LNCaP clone FGC (cell line): ENCODE measurements around the gene ZFYVE26.

ENCODE experiments used
- DNase-seq: peaks from one replicate; pipeline ENCODE4 v3.0.0-alpha.2; 2011; ENCODE audit warnings: low read depth
- H3K4me3 ChIP-seq: 2 replicates; pipeline ENCODE4 v1.5.1; 2011; ENCODE audit warnings: mild to moderate bottlenecking, low read depth, low read length, control low read depth
- TF ChIP-seq, protein P1 (sequence below): IDR thresholded peaks from 2 replicates; pipeline ENCODE4 v1.5.1; 2012; ENCODE audit warnings: mild to moderate bottlenecking; ENCODE audit not compliant: control insufficient read depth, insufficient read depth; ENCODE audit errors: extremely low read depth

The ZFYVE26 gene

DNA sequence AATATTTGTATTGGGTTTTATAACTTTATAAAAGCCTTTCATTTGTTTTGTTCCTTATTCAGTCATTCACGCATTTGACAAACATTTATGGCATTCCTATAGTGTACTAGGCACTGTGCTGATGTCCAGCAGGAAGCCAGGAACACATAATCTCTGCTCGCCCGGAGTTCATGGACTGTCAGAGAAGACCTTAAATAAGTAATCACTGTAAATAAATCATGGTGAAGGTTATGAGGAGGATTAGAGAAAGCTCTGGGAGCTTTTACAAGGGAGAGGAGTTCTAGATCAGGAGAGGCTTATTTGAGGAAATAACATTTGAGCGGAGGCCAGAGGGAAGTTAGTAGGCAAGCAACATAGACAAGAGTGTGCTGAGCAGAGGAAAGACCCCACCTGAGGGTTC lies 119.4 kb downstream of the ZFYVE26 start:
- H3K4me3 ChIP-seq = no peak overlapping the region
- DNase-seq = peak; percentile 90
- TF ChIP-seq, protein P1, sequence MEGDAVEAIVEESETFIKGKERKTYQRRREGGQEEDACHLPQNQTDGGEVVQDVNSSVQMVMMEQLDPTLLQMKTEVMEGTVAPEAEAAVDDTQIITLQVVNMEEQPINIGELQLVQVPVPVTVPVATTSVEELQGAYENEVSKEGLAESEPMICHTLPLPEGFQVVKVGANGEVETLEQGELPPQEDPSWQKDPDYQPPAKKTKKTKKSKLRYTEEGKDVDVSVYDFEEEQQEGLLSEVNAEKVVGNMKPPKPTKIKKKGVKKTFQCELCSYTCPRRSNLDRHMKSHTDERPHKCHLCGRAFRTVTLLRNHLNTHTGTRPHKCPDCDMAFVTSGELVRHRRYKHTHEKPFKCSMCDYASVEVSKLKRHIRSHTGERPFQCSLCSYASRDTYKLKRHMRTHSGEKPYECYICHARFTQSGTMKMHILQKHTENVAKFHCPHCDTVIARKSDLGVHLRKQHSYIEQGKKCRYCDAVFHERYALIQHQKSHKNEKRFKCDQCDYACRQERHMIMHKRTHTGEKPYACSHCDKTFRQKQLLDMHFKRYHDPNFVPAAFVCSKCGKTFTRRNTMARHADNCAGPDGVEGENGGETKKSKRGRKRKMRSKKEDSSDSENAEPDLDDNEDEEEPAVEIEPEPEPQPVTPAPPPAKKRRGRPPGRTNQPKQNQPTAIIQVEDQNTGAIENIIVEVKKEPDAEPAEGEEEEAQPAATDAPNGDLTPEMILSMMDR = no peak
